Pancreas (tissue), 10 donors: Measurements from ENCODE around the gene TMEM108. TPM values are rescaled to one million over a fixed set of nuclear protein-coding genes. Genes with fewer than 3 reads are reported as not detected.

Source experiments
- ATAC-seq, 4 donors: fragments of 200-7000 bp; cut with Tn5 transposase; one replicate each; pipeline versions ENCODE4 v1.8.0 to v1.9.1; 2020; ENCODE audit warnings: mild to moderate bottlenecking in 4 of 4, moderate library complexity in 4 of 4
- DNase-seq, 6 donors: peaks; one replicate each; pipeline ENCODE4 v3.0.0-alpha.2; 2020
- FAIRE-seq: peaks from 2 replicates; lab custom pipeline; 2012; peaks lifted over from hg19 to GRCh38; lab: Jason Lieb, UNC
- H3K27ac ChIP-seq, 4 donors: fragments of 200-600 bp; sonication (generic); 1 replicate in 3 of 4; 2 replicates in 1 of 4; pipeline versions ENCODE4 v1.5.0 to v1.8.0; 2020
- H3K27me3 ChIP-seq, 4 donors: fragments of 200-600 bp; one replicate each; pipeline ENCODE4 v1.8.0; 2021
- H3K36me3 ChIP-seq, 3 donors: fragments of 200-600 bp; sonication (generic) in 1 of 3; one replicate each; pipeline versions ENCODE4 v1.5.0 to v1.8.0; 2020 to 2021
- H3K4me1 ChIP-seq, 3 donors: fragments of 200-600 bp; one replicate each; pipeline ENCODE4 v1.8.0; 2021
- H3K4me3 ChIP-seq, 4 donors: fragments of 200-600 bp; sonication (generic) in 2 of 4; one replicate each; pipeline versions ENCODE4 v1.5.0 to v1.8.0; 2020 to 2021
- H3K9me3 ChIP-seq, 4 donors: fragments of 200-600 bp; one replicate each; pipeline ENCODE4 v1.8.0; 2021
- CTCF ChIP-seq, 4 donors: fragments of 200-600 bp; sonication (generic) in 3 of 4; IDR thresholded peaks; one replicate each; pipeline versions ENCODE4 v1.5.0 to v1.8.0; 2021; ENCODE audit warnings: antibody characterized with exemption in 4 of 4
- WGBS, 2 donors: extraction: QIAGEN DNeasy Blood & Tissue Kit; methylation state at CpG; one replicate each; pipeline ENCODE4 v1.1.7; 2013; 5-methylcytosine and 5-hydroxymethylcytosine counted together
- intact Hi-C, 3 donors: fragments of 100-400 bp; cut with DNase I; formaldehyde crosslinking; loops; one replicate each; pipeline versions ENCODE4 v1.11.1 to v1.14.2; 2022
- polyA plus RNA-seq, 2 donors: library from polyadenylated mRNA; stranded (reverse); fragments of 200-250 nt; gene quantifications; one replicate each; pipeline ENCODE4 v1.2.3, GENCODE V29; 2013
- total RNA-seq, 6 donors: library from RNA; stranded (reverse); fragmentation: NEBNext Ultra II Directional in 4 of 6; extraction: Animal tissue kit (Norgen Biotek cat#: 25700) in 4 of 6; gene quantifications; one replicate each; pipeline versions ENCODE4 v1.2.1 to v1.2.4, GENCODE V29; 2021 to 2023
- donor health status: healthy with polysubstance abuse.
- donor health status: DM: no; HTN: no; CAD: no; lungs with moderate emphysema.
- donor health status: DM: no; HTN: no; CAD: no.
- donor health status: control.
- donor health status: control.
- donor health status: Bipolar disorder and iron deficiency.
- donor health status: DM: yes; HTN: yes; CAD: no.
- donor health status: DM: no; HTN: no; CAD: no.
- donor health status: DM: no; HTN: no; CAD: no.
- donor health status: DM: yes; HTN: yes; CAD: no.

TMEM108 gene
- total and polyA plus RNA-seq, 8 donors = 0.23 to 2.1 (median 0.52) TPM

GRCh38 chr3:133276594-133276993, 238.4 kb downstream of the TMEM108 start:
- Histone ChIP-seq H3K9me3 (no peaks in the 10 kb centered on the region), H3K4me1 (no peaks in the 10 kb centered on the region), H3K27me3 (no peaks in the 10 kb centered on the region), H3K36me3 (no peaks in the 10 kb centered on the region), H3K27ac (no peak overlapping the region), H3K4me3 (no peak overlapping the region)
- no peak for TF ChIP-seq CTCF (IDR thresholded peaks at IDR 0.05)
- WGBS, 2 donors = 45 to 65% methylated on average over 4 of the region's 4 CpGs
- no peak for FAIRE-seq
- intact Hi-C loops = no loop called here
- no peak for DNase-seq
- ATAC-seq = no peak

- no peak for DNase-seq
- Histone ChIP-seq H3K4me3 (no peak overlapping the region), H3K9me3 (no peaks in the 10 kb centered on the region), H3K27ac (no peak overlapping the region), H3K27me3 (no peaks in the 10 kb centered on the region), H3K36me3 (no peaks in the 10 kb centered on the region), H3K4me1 (no peaks in the 10 kb centered on the region)
- TF ChIP-seq CTCF (IDR thresholded peaks at IDR 0.05) = no peak
- ATAC-seq = no peak
- intact Hi-C loops = no loop called here
- no peak for FAIRE-seq
- WGBS, 2 donors = 41 to 46% methylated on average over 2 of the region's 2 CpGs
Observed at GRCh38 chr3:133277813-133278212, 239.6 kb downstream of the TMEM108 start.

DNA sequence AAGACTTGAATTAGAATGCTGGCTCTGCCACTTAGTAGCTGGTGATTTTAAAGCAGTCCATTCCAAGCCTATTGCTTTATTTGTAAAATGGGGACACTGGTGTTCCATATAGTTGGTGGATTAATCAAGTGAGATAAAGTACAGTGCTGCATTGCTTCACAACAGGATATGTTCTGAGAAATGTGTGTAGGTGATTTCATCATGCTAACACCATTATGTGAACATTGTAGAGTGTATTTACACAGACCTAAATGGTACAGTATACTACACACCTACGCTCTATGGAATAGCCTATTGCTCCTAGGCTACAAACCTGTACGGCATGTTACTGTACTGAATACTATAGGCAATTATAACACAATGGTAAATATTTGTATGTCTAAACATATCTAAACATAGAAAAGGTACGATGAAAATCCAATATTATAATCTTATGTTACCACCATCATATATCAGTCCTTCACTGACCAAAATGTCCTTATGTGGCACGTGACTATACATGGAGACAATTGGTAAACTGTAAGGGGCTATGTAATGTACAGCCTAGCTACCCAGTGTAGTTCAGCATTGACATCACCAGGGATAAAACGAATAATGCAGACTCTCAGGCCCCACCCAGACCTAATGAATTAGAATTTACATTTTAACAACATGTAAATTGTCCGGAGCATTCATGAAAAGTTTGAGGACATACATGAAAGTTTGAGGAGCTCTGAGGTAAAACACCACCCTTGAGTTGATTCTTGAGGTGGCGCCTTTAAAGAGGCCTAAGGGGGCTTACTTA, 240.3 kb downstream of the TMEM108 start:
- FAIRE-seq (no peak), ATAC-seq (no peak), DNase-seq (no peak)
- Histone ChIP-seq H3K9me3 (no peaks in the 10 kb centered on the region), H3K4me3 (no peak overlapping the region), H3K27me3 (no peaks in the 10 kb centered on the region), H3K4me1 (no peaks in the 10 kb centered on the region), H3K36me3 (no peaks in the 10 kb centered on the region), H3K27ac (no peak overlapping the region)
- 82 to 86% methylated on average over 7 of the region's 7 CpGs for WGBS, 2 donors
- no peak for TF ChIP-seq CTCF (IDR thresholded peaks at IDR 0.05)
- intact Hi-C loops = no loop called here

GRCh38 chr3:133280586-133280985, 242.4 kb downstream of the TMEM108 start:
- Histone ChIP-seq H3K36me3 (no peaks in the 10 kb centered on the region), H3K9me3 (no peaks in the 10 kb centered on the region), H3K27ac (no peak overlapping the region), H3K27me3 (no peaks in the 10 kb centered on the region), H3K4me1 (no peaks in the 10 kb centered on the region), H3K4me3 (no peak overlapping the region)
- TF ChIP-seq CTCF (IDR thresholded peaks at IDR 0.05) = no peak
- intact Hi-C loops = no loop called here
- ATAC-seq (no peak), DNase-seq (no peak), FAIRE-seq (no peak)
- WGBS, 2 donors = 53 to 55% methylated on average over 1 of the region's 1 CpG

GRCh38 chr3:133282236-133282635, 244.0 kb downstream of the TMEM108 start:
- Histone ChIP-seq H3K36me3 (no peaks in the 10 kb centered on the region), H3K4me1 (no peaks in the 10 kb centered on the region), H3K27me3 (no peaks in the 10 kb centered on the region), H3K4me3 (no peak overlapping the region), H3K27ac (no peak overlapping the region), H3K9me3 (no peaks in the 10 kb centered on the region)
- FAIRE-seq (no peak), ATAC-seq (no peak), DNase-seq (no peak)
- no peak for TF ChIP-seq CTCF (IDR thresholded peaks at IDR 0.05)
- intact Hi-C loops = no loop called here
- WGBS, 2 donors = 68 to 78% methylated on average over 4 of the region's 4 CpGs
